Adipose tissue (tissue), 3 donors: ENCODE measurements around the gene GNG12. TPM values are rescaled to one million over a fixed set of nuclear protein-coding genes. Genes with fewer than 3 reads are reported as not detected.

Experiments
- H3K27ac ChIP-seq: one replicate; pipeline ENCODE4 v1.5.1; 2013; ENCODE audit warnings: low read depth, low read length
- WGBS, 3 donors: extraction: QIAGEN DNeasy Blood & Tissue Kit; methylation state at CpG; one replicate each; pipeline ENCODE4 v1.1.7; 2013; 5-methylcytosine and 5-hydroxymethylcytosine counted together
- polyA plus RNA-seq, 3 donors: library from polyadenylated mRNA; stranded (reverse); fragments of 200-250 nt; gene quantifications; one replicate each; pipeline ENCODE4 v1.2.3, GENCODE V29; 2013
- donor health status: healthy with polysubstance abuse.
- donor health status: Bipolar disorder and iron deficiency.
- donor health status: healthy.

The GNG12 gene
- polyA plus RNA-seq, 3 donors, result 14.7 to 66.0 (median 46.3) TPM

- WGBS, 3 donors, result 53 to 67% (median 64%) methylated on average over 1 of the region's 1 CpG
- no peak overlapping the region for H3K27ac ChIP-seq
Measured at GRCh38 chr1:67792741-67793458, 40.4 kb downstream of the GNG12 start.

DNA sequence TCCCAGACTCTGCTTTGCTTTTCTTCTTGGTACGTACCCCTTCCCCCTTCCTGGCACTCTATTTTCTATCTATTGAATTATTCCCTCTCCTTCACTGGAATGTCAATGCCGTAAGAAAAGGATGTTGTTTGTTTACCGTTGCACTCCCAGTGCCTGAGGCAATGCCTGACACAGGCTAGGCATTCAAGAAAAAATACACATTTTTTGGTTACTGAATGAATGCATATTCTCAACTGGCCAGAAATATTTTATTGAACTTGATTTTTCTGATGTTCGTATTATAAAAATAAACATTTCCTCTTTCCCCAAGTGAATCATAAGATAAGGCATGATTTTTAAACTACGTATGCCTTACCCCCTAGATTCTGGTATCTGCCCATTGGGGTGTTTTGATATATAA is 41.2 kb downstream of the GNG12 start:
- no peak overlapping the region for H3K27ac ChIP-seq
- 60 to 76% (median 69%) methylated on average over 5 of the region's 5 CpGs for WGBS, 3 donors

DNA sequence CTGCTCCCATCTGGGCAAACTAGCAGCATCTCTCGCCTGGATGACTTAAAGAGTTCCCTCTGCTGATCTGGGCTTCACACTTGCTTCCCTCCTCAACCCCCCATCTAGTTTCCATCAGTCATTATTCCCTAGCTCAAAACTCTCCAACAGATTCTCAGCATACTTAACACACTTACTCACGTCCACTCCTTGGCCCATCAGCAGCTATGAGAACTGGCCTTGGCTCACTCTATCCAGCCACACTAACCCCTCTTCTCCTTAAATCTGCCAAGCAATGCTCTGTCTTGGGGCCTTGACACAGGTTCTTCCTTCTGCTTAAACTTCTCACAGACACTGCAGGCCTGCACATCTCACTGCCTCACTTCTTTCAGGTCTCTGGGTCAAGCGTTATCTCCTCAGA is 41.6 kb downstream of the GNG12 start:
- H3K27ac ChIP-seq, result no peak overlapping the region
- 67 to 80% (median 79%) methylated on average over 3 of the region's 3 CpGs for WGBS, 3 donors

DNA sequence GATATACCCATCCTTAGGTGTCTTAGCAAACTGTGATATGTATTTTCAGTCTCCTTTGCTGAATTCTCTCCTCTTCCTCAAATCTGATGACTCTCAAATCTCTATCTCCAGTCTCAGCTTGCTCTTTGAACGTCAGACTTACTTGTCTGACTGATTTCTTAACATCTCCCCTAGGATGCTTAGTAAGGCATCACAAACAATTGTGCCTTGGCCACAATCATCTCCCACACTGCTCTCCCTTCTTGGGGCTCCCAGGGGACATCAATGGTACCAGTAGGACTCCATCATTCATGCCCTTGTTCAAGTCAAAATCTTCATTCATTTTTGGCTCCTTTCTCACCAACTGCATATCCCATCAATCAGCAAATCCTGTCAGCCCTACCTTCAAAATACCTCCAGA is 42.0 kb downstream of the GNG12 start:
- no peak overlapping the region for H3K27ac ChIP-seq
- WGBS, 3 donors, result 38 to 58% (median 48%) methylated on average over 1 of the region's 1 CpG

DNA sequence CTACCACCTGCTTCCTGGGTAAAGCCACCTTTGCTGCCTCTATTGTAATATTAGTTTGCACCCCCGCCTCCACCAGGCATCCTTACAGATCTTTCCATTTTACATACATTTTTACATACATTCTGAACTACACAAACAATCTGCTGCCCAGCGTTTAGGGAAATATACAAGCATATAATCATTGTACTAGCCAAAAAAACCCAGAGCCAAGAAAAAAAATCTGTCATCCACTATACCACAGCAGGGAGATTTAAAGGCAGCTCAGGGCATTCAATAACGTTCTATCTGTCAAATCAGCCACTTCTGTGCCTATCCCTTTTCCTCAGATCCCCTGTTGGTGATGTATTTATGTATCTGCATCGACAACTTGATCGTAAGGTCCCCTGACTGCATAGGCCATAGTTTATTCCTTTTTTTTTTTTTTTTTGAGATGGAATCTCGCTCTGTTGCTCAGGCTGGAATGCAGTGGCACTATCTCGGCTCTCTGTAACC is 43.0 kb downstream of the GNG12 start:
- H3K27ac ChIP-seq, result no peak overlapping the region
- WGBS, 3 donors, result 82 to 83% (median 82%) methylated on average over 7 of the region's 7 CpGs

DNA sequence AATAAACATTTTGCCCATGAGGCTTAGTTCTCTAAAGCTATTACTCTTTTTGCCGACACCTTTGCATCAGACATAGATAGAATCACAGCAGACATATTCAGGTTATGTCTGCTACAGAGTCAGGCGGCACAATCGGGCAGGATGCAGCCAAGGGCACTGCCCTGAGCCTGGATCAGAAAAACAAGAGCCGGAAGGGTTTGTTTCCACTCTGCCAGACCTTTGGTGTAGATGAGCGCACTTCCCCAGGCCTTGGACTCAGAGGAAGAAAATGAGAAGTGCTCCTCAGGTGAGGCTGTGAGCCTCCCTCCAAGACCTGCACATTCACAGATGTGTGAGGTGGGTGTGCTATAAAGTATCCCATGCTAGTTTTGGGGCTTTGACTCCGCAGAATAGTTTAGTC is 43.7 kb downstream of the GNG12 start:
- WGBS, 3 donors, result 70 to 92% (median 87%) methylated on average over 6 of the region's 6 CpGs
- no peak overlapping the region for H3K27ac ChIP-seq

DNA sequence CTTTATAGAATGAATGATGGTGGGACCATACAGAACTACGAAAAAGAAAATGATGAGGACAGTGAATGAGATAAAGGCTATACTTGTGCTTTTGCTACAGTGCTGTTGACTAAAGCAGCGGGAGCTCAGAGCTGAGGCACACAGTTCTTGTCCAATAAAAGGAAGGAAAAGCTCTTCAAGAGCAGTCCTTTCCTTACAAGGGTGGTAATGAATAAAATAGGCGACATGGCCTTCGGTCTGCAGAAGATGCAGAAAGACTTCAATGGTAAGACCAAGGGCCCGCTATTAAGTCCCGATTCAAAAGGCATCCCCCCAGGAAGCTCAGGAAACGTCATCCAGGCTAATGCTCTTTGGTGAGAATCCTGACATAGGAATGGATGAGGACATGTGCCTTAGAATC is 44.4 kb downstream of the GNG12 start:
- H3K27ac ChIP-seq, result no peak overlapping the region

GRCh38 chr1:67788238-67788790 is 45.0 kb downstream of the GNG12 start:
- WGBS, 3 donors, result 71 to 73% (median 72%) methylated on average over 5 of the region's 5 CpGs
- H3K27ac ChIP-seq, result no peak overlapping the region

More for the DNA sequence above, 44.4 kb downstream of the GNG12 start:
- WGBS, 3 donors, result 86 to 93% (median 88%) methylated on average over 7 of the region's 7 CpGs

- no peak overlapping the region for H3K27ac ChIP-seq
- WGBS, 3 donors, result 88 to 98% (median 96%) methylated on average over 2 of the region's 2 CpGs
Measured at GRCh38 chr1:67787746-67788145, 45.5 kb downstream of the GNG12 start.

DNA sequence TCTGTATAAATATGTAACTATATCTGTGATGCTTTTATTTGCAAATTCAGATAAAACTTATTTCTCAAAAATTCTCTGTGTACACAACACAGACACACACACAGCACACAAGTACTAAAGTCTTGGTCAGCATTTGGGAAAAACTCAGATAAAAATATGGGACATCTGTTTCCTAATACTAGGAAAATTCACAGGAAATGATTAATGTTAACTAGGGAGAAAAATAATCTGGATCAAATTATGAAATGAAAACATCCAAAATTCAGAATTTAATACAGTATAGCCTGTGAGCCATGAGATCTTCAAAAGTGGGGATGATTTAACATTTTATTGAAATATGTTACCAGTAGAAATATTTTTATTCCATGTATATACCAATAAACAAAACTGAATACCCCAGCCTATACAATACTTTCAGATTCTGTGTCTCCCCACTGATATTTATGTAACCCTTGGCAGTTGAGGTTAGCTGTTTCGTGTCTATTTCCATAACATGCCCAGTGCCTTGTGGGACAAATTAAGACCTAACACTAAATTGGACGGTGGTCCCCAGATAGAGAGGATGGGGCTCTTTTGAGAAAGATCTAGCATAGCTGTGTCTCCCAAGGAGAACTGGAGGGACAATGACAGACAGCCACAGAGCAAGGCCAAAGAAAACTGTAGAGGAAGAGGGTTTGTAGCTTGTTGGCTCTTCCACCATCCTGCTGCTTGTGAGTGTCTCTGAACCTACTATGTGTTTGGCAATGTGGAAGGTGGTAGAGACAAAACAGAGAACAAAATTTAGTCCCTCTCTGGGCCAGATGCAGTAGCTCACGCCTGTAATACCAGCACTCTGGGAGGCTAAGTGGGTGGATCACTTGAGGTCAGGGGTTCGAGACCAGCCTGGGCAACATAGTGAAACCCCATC is 47.2 kb downstream of the GNG12 start:
- H3K27ac ChIP-seq, result no peak overlapping the region
- 79 to 83% (median 80%) methylated on average over 4 of the region's 4 CpGs for WGBS, 3 donors

DNA sequence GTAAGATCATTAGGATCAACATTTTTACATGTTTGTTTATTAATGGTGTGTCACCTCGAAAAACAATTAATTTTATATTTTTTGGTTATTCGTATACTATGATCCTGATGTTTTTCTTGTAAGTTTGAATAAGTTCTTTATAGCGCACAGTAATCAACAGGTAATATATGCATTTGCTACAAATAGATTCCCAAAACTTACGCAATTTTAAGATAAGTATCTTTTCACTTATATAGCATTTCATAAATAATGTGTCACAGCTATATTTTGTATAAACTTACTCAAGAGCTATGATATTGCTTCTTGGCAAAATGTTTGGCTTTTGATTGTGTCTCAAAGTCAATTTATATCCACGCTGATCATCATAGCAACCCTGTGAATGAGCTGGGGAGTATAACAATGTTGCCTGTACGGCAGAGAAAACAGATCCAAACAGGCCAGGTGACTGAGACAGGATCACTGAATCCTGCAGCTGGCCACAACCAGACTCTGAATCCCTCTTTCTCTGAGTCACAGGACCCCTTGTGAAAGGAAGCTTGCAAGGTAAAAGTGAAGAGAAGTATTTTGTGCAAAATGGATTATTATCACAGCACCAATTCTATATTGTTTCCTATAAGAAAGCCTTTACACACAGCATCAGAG is 48.6 kb downstream of the GNG12 start:
- no peak overlapping the region for H3K27ac ChIP-seq
- WGBS, 3 donors, result 89 to 93% (median 91%) methylated on average over 6 of the region's 6 CpGs

GRCh38 chr1:67780637-67781036 is 52.6 kb downstream of the GNG12 start:
- WGBS, 3 donors, result 58 to 98% (median 73%) methylated on average over 2 of the region's 2 CpGs
- no peak overlapping the region for H3K27ac ChIP-seq

DNA sequence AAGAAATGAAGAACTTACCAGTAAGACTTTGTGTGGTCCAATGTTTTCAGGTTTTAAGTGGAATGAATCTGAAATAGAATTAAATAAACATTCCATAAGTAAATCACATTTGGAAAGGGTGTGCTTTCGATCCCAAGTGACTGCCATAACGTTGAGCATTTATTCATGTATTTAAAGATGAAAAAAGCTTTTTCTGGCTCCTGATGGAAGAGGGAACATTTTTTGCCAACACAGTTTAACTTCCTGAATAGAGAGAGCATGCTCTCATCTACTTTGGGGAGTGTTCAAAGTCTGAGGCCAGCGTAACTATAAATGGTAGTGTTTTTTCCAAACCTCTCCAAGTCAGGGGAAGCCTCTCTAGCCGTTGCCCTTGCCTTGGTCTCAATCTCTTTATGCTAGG is 55.8 kb downstream of the GNG12 start:
- H3K27ac ChIP-seq, result no peak overlapping the region
- WGBS, 3 donors, result 56 to 78% (median 58%) methylated on average over 4 of the region's 4 CpGs

DNA sequence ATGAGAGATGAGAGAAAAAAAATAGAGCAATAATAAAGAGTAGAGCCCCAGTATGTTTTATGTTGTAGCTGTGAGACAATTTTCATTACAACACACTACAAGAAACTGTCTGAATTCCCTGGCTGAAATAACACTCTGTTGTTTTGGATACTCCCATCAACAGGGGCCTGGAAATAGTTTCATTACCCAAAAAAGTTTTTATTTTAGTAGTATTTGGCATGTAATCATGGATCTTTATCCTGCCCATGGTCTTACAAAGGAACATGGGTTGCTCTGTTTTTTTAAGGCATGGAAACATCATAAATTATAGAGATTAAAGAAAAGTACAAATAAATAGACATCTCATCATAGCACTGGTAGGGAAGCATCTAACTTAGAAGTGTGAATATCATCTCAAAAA is 56.3 kb downstream of the GNG12 start:
- H3K27ac ChIP-seq, result no peak overlapping the region

- 94 to 98% (median 98%) methylated on average over 4 of the region's 4 CpGs for WGBS, 3 donors
- no peak overlapping the region for H3K27ac ChIP-seq
Measured at GRCh38 chr1:67773462-67773861, 59.8 kb downstream of the GNG12 start.

- WGBS, 3 donors, result 25 to 42% (median 32%) methylated on average over 1 of the region's 1 CpG
- no peak overlapping the region for H3K27ac ChIP-seq
Measured at GRCh38 chr1:67771749-67772148, 61.5 kb downstream of the GNG12 start.

DNA sequence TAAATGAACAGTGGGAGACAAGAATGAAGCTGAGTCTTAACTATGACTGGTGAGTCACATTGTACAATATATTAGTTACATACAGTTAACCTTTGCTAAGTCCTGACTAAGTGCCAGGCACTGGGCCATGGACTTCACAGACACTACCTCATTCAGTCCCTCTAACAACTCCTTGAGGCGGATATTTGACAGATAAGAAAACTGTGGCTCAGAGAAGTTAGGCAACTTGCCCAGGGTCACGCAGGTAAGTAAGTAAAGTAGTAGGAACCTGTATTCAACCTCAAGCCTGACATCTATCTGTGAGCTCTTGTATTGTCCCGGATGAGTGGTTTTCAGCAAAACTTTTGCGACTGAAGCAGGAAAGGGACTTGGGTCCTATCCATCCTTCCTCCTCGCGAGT is 62.1 kb downstream of the GNG12 start:
- H3K27ac ChIP-seq, result no peak overlapping the region
- 64 to 90% (median 89%) methylated on average over 6 of the region's 6 CpGs for WGBS, 3 donors

DNA sequence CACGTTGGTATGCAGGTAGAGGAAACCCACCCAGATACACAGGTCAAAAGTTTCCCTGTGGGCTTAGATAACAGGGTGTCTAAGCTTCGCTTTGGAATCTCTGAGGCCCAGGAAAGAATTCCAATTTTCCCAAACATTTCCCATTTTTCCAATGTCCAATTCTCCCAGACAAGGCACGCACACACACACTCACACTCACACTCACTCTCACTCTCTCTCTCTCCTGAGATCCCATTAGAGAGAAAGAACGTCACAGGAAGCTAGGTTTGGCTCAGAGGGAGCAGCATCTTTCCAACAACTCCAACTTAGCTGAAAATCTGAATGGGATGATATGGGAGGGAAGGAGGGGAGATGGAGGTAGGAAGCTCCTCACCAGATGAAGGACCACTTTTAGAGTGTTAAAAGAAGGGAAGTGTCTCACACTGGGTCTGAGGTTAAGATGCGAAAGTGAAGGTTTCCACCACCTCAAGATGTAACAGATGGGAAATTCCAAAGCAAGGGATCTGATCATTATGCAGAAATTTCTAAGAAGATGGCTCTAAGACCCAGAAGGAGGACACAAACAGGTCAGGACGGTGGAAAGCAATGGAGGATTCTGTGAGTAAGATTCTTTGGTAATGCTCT is 63.5 kb downstream of the GNG12 start:
- no peak overlapping the region for H3K27ac ChIP-seq
- WGBS, 3 donors, result 79 to 88% (median 82%) methylated on average over 6 of the region's 6 CpGs
